GM18907 (cell line): ENCODE results near the gene IGFALS.

Experiments
- ATAC-seq: cut with Tn5 transposase; IDR thresholded peaks from one replicate; pipeline ENCODE4 v1.9.1; 2021; ENCODE audit warnings: mild to moderate bottlenecking, moderate library complexity; ENCODE audit not compliant: unreplicated experiment

Gene IGFALS

GRCh38 chr16:1767116-1767994 is 26.1 kb downstream of the IGFALS start:
- ATAC-seq, result no peak

- ATAC-seq, result no peak
Measured at GRCh38 chr16:1766701-1767100, 26.8 kb downstream of the IGFALS start.

- no peak for ATAC-seq
Measured at GRCh38 chr16:1766231-1766630, 27.3 kb downstream of the IGFALS start.

- ATAC-seq, result no peak
Measured at GRCh38 chr16:1765826-1766225, 27.7 kb downstream of the IGFALS start.

- ATAC-seq, result no peak
Measured at GRCh38 chr16:1764971-1765370, 28.5 kb downstream of the IGFALS start.

- no peak for ATAC-seq
Measured at GRCh38 chr16:1763521-1764511, 29.7 kb downstream of the IGFALS start.

GRCh38 chr16:1762879-1763520 is 30.5 kb downstream of the IGFALS start:
- no peak for ATAC-seq

- ATAC-seq, result no peak
Measured at GRCh38 chr16:1762196-1762878, 31.2 kb downstream of the IGFALS start.

- ATAC-seq, result no peak
Measured at GRCh38 chr16:1761751-1762150, 31.8 kb downstream of the IGFALS start.

- ATAC-seq, result no peak
Measured at GRCh38 chr16:1760911-1761310, 32.6 kb downstream of the IGFALS start.

GRCh38 chr16:1759511-1759910 is 34.0 kb downstream of the IGFALS start:
- ATAC-seq, result no peak

- ATAC-seq, result no peak
Measured at GRCh38 chr16:1758923-1759322, 34.6 kb downstream of the IGFALS start.

GRCh38 chr16:1757714-1758461 is 35.6 kb downstream of the IGFALS start:
- ATAC-seq, result no peak

- ATAC-seq, result no peak
Measured at GRCh38 chr16:1754204-1754603, 39.3 kb downstream of the IGFALS start.

GRCh38 chr16:1752853-1753252 is 40.7 kb downstream of the IGFALS start:
- no peak for ATAC-seq

GRCh38 chr16:1751946-1752345 is 41.6 kb downstream of the IGFALS start:
- ATAC-seq, result no peak

- ATAC-seq, result no peak
Measured at GRCh38 chr16:1749152-1750117, 44.1 kb downstream of the IGFALS start.

- ATAC-seq, result no peak
Measured at GRCh38 chr16:1747934-1748333, 45.6 kb downstream of the IGFALS start.
